HEK293T (cell line): ENCODE measurements around the gene GPR158.

ENCODE experiments used
- CTCF ChIA-PET: fragments of 350-600 bp; formaldehyde crosslinking; extraction: SDS; loops from one replicate; lab custom pipeline; 2021; ENCODE audit warnings: antibody characterized with exemption, inconsistent platforms; lab: Yijun Ruan, JAX
- POLR2A ChIA-PET: fragments of 350-600 bp; formaldehyde crosslinking; extraction: SDS; loops from one replicate; lab custom pipeline; 2020; ENCODE audit warnings: antibody characterized with exemption, inconsistent platforms; lab: Yijun Ruan, JAX
- DNase-seq: peaks from one replicate; pipeline ENCODE4 v3.0.0; 2012; ENCODE audit warnings: mixed read lengths; ENCODE audit errors: extremely low spot score
- ARNT ChIP-seq: fragments of 450-650 bp; IDR thresholded peaks from 2 replicates; pipeline ENCODE4 v1.6.1; 2017; ENCODE audit warnings: mild to moderate bottlenecking
- BHLHE40 ChIP-seq: fragments of 450-650 bp; IDR thresholded peaks from 2 replicates; pipeline ENCODE4 v1.6.1; 2016; ENCODE audit warnings: mild to moderate bottlenecking, moderate library complexity, borderline replicate concordance
- CTBP1 ChIP-seq: fragments of 450-650 bp; IDR thresholded peaks from 2 replicates; pipeline ENCODE4 v1.6.1; 2016; ENCODE audit warnings: borderline replicate concordance
- ELF4 ChIP-seq: fragments of 450-650 bp; IDR thresholded peaks from 2 replicates; pipeline ENCODE4 v1.6.1; 2017; ENCODE audit warnings: antibody characterized with exemption
- FOXA1 ChIP-seq: fragments of 450-650 bp; IDR thresholded peaks from 2 replicates; pipeline ENCODE4 v1.6.1; 2016; ENCODE audit warnings: mild to moderate bottlenecking
- FOXK2 ChIP-seq: fragments of 450-650 bp; IDR thresholded peaks from 2 replicates; pipeline ENCODE4 v1.6.1; 2016; ENCODE audit warnings: mild to moderate bottlenecking
- FOXM1 ChIP-seq: fragments of 450-650 bp; IDR thresholded peaks from 2 replicates; pipeline ENCODE4 v1.6.1; 2017; ENCODE audit warnings: mild to moderate bottlenecking, borderline replicate concordance
- HDGF ChIP-seq: fragments of 450-650 bp; IDR thresholded peaks from 2 replicates; pipeline ENCODE4 v1.6.1; 2017; ENCODE audit warnings: antibody characterized with exemption, borderline replicate concordance
- L3MBTL2 ChIP-seq: fragments of 450-650 bp; conservative IDR thresholded peaks from 2 replicates; pipeline ENCODE4 v1.6.1; 2016; ENCODE audit warnings: mild to moderate bottlenecking
- LEF1 ChIP-seq: fragments of 450-650 bp; IDR thresholded peaks from 2 replicates; pipeline ENCODE4 v1.6.1; 2017; ENCODE audit warnings: mild to moderate bottlenecking, borderline replicate concordance
- NFRKB ChIP-seq: fragments of 450-650 bp; IDR thresholded peaks from 2 replicates; pipeline ENCODE4 v1.6.1; 2016; ENCODE audit warnings: mild to moderate bottlenecking, moderate library complexity
- PKNOX1 ChIP-seq: fragments of 450-650 bp; IDR thresholded peaks from 2 replicates; pipeline ENCODE4 v1.6.1; 2016
- SP1 ChIP-seq: fragments of 450-650 bp; IDR thresholded peaks from 2 replicates; pipeline ENCODE4 v1.6.1; 2017
- SUZ12 ChIP-seq: fragments of 450-650 bp; IDR thresholded peaks from 2 replicates; pipeline ENCODE4 v1.6.1; 2016; ENCODE audit warnings: mild to moderate bottlenecking
- TARDBP ChIP-seq: fragments of 450-650 bp; IDR thresholded peaks from 2 replicates; pipeline ENCODE4 v1.6.1; 2016
- ZNF384 ChIP-seq: fragments of 450-650 bp; IDR thresholded peaks from 2 replicates; pipeline ENCODE4 v1.6.1; 2016

Gene GPR158

GRCh38 chr10:25191162-25191895 lies 16.5 kb downstream of the GPR158 start:
- no peak for DNase-seq
- ChIA-PET CTCF (no interaction called here), POLR2A (no interaction called here)
- TF ChIP-seq FOXA1 (no peak), TARDBP (no peak), FOXM1 (no peak), ZNF384 (no peak), ELF4 (no peak), ARNT (no peak), BHLHE40 (no peak), NFRKB (no peak), LEF1 (no peak), FOXK2 (no peak), CTBP1 (no peak), SUZ12 (no peak), PKNOX1 (no peak), SP1 (no peak), HDGF (no peak)

GRCh38 chr10:25198151-25198550 lies 23.4 kb downstream of the GPR158 start:
- ChIA-PET POLR2A (no interaction called here), CTCF (no interaction called here)
- TF ChIP-seq FOXM1 (no peak), SP1 (no peak), TARDBP (no peak), FOXK2 (no peak), SUZ12 (no peak), ARNT (no peak), FOXA1 (no peak), PKNOX1 (no peak), L3MBTL2 (no peak), BHLHE40 (no peak), LEF1 (no peak), ZNF384 (no peak), ELF4 (no peak)

GRCh38 chr10:25206693-25207414 lies 32.1 kb downstream of the GPR158 start:
- POLR2A ChIA-PET: no interaction called here
- TF ChIP-seq HDGF (no peak), SP1 (no peak), CTBP1 (no peak), NFRKB (no peak), FOXK2 (no peak), TARDBP (no peak), ARNT (no peak), L3MBTL2 (no peak), FOXA1 (no peak), ELF4 (no peak), LEF1 (no peak), PKNOX1 (no peak), FOXM1 (no peak), BHLHE40 (no peak), SUZ12 (no peak), ZNF384 (no peak)
- DNase-seq: no peak
- CTCF ChIA-PET: no interaction called here

More at GRCh38 chr10:25198151-25198550, 23.4 kb downstream of the GPR158 start:
- DNase-seq: no peak

- POLR2A ChIA-PET: no interaction called here
- DNase-seq: no peak
- CTCF ChIA-PET: no interaction called here
- no peak for TF ChIP-seq SP1
- TF ChIP-seq CTBP1: no peak
- TF ChIP-seq NFRKB: no peak
- TF ChIP-seq L3MBTL2: no peak
- no peak for TF ChIP-seq FOXA1
- no peak for TF ChIP-seq SUZ12
- TF ChIP-seq ZNF384: no peak
- no peak for TF ChIP-seq HDGF
- no peak for TF ChIP-seq LEF1
- no peak for TF ChIP-seq ELF4
- no peak for TF ChIP-seq ARNT
- TF ChIP-seq BHLHE40: no peak
- TF ChIP-seq TARDBP: no peak
- no peak for TF ChIP-seq PKNOX1
- no peak for TF ChIP-seq FOXK2
- no peak for TF ChIP-seq FOXM1
Measured at GRCh38 chr10:25209618-25210017, 34.8 kb downstream of the GPR158 start.

GRCh38 chr10:25210265-25210664 lies 35.5 kb downstream of the GPR158 start:
- no peak for TF ChIP-seq L3MBTL2
- DNase-seq: no peak
- ChIA-PET POLR2A (no interaction called here), CTCF (no interaction called here)
